Activated CD4-positive, alpha-beta T cell treated with anti-CD3 and anti-CD28 coated beads, Interleukin-2, amount 50 U/mL, for 4 hours (primary cell): Measurements from ENCODE around the gene GIT2.
A peak's percentile ranks its signal among the peaks of the same experiment; 100 is the strongest.
"Not testable (repeated sequence)": the region's sequence is repeated elsewhere in the genome, so short reads cannot be mapped to it uniquely, and the experiment has no call there.

Source experiments
- DNase-seq, 2 experiments: peaks; one replicate each; pipeline ENCODE4 v3.0.0-alpha.2; 2020

GIT2 gene

DNA sequence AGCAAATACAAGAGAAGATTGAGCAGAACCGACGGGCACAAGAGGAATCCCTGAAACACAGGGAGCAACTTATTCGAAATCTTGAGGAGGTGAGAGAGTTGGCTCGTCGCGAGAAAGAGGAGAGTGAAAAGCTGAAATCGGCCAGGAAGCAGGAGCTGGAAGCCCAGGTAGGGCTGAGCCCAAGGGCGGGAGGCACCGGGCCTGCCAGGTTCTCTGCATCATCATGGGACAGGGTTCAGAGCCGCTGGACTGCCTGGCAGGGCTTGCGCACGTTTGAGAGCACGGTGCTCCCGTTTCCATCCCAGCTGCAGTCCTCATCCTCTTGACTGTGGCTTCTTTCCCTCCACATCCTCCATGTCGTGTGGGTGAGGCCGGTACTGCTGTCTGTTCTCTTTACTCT, 81.7 kb downstream of the GIT2 start:
- DNase-seq, result no peak

GRCh38 chr12:109912855-109913321, 83.3 kb downstream of the GIT2 start:
- no peak for DNase-seq

GRCh38 chr12:109910969-109911348, 85.2 kb downstream of the GIT2 start:
- no peak for DNase-seq

DNA sequence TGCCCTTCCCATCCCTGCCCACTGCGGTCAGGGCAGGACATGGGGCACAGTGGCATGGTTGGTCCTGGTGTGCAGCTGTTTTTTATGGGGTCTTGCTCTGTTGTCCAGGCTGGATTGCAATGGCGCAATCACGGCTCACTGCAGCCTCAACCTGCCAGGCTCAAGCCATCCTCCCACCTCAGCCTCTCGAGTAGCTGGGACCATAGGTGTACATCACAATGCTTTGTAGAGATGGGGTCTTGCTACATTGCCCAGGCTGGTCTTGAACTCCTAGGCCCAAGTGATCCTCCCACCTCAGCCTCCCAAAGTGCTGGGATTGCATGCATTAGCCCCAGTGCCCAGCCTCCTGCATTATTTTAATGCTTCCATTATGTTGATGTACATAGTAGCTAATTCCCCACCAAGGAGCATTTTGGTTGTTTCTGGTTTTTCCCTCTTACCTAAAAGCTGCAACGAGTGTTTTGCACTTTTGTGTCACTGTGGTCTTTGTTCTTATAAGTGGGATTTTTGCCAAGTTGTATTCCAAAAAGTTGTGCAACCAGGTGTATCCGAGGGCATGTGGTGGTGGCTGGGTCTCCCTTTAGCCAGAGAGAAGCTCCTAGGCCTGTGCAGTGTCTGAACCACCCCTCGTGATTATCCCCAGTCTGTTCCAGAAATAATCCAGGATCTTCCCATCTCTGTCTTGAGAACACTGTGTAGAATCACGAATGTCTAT, 85.8 kb downstream of the GIT2 start:
- DNase-seq, result no peak

- DNase-seq, result no peak
Measured at GRCh38 chr12:109905301-109905700, 90.9 kb downstream of the GIT2 start.

GRCh38 chr12:109902891-109903418, 93.2 kb downstream of the GIT2 start:
- no peak for DNase-seq

GRCh38 chr12:109900752-109901580, 95.2 kb downstream of the GIT2 start:
- DNase-seq, result no peak

- DNase-seq, result peak; percentile 65 to 67
Measured at GRCh38 chr12:109899783-109900751, 96.1 kb downstream of the GIT2 start, which contains the start of gene TCHP. Gene TCHP (plus strand): TSS chr12:109900274. CDS start chr12:109903027, 2,753 bp downstream.

GRCh38 chr12:109899345-109899744, 96.8 kb downstream of the GIT2 start:
- DNase-seq, result not testable (repeated sequence)

DNA sequence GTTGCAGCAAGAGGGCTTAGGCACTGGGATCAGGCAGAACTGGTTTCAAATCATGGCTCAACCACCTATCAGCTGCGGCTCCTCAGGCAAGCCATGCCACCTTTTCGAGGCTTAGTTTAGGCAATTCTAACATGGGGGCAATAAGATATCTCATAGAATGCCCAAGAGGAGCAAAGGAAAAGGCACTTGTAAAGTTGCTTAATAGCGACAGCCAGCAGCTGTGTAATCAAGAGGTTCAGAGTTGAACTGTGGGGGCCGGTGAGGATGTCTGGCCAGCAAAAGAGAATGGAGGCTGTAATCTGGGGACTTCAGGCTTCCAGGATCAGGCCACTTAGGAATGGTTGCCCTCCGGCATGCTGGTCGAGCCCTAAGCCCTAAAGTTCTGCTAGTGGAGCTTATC, 99.1 kb downstream of the GIT2 start:
- no peak for DNase-seq

GRCh38 chr12:109896188-109896587, 100.0 kb downstream of the GIT2 start:
- DNase-seq, result no peak

DNA sequence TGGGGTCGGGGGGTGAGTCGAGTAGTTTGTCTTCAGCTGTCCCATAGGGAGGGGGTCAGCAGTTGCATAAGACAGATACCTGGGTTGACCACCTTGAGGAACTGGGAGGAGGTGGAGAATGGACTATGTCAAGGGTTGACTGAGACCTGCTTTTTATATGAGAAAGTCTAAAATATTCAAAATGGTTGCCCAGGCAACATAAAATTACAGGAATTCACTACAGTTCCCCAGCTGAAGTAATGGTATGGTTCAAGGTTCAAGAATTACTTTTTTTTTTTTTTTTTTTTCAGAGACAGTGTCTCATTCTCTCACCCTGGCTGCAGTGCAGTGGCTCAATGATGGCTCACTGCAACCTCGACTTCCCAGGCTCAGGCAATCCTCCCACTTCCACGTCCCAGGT, 101.2 kb downstream of the GIT2 start:
- no peak for DNase-seq

DNA sequence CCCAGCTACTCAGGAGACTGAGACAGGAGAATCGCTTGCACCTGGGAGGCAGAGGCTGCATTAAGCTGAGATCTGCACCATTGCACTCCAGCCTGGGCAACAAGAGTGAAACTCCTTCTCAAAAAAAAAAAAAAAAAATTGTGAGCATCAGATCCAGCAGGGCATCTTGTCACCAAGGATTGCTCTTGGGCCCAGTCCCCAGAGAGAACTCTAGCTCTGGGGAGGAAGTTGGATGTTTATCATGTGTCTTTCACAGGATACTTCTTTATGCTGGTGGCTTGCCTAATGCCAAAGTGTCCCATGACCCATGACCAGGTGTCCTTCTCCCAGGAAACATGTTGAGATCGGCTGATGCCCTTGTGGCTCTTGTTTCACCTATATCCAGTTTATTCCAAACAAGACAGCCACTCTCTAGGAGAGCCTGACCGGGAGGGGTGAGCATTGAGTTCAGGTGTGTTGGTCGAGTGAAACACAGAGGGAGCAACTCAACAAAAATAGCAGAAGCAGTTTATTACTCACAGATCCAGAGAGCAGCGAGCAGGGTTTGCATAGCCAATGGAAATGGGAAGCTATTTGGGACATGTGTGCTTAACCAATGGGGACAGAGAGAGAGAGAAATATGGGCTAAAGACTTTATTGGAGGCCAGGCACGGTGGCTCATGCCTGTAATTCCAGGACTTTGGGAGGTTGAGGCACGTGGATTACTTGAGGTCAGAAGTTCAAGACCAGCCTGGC, 102.7 kb downstream of the GIT2 start:
- DNase-seq, result no peak

DNA sequence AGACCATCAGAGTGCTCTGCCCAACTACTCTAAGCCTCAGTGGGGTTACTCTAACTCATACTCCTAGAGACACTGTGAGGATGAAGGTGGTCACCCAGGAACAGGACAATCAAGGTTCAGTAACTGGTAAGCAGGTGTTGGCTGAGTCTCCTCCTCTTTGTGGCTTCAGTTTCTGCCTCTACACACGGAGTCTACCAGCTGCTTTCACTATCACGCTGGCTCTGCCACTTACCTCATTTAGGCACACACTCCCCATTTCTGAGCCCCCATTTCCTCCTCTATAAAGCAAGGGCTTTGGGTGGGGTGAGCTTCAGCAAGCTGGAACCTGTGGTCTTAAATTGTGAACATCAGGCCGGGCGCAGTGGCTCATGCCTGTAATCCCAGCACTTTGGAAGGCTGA, 103.4 kb downstream of the GIT2 start:
- no peak for DNase-seq

- DNase-seq, result no peak
Measured at GRCh38 chr12:109892165-109892715, 103.9 kb downstream of the GIT2 start.

GRCh38 chr12:109891731-109892130, 104.4 kb downstream of the GIT2 start:
- not testable (repeated sequence) for DNase-seq

GRCh38 chr12:109890620-109891170, 105.5 kb downstream of the GIT2 start:
- no peak for DNase-seq

DNA sequence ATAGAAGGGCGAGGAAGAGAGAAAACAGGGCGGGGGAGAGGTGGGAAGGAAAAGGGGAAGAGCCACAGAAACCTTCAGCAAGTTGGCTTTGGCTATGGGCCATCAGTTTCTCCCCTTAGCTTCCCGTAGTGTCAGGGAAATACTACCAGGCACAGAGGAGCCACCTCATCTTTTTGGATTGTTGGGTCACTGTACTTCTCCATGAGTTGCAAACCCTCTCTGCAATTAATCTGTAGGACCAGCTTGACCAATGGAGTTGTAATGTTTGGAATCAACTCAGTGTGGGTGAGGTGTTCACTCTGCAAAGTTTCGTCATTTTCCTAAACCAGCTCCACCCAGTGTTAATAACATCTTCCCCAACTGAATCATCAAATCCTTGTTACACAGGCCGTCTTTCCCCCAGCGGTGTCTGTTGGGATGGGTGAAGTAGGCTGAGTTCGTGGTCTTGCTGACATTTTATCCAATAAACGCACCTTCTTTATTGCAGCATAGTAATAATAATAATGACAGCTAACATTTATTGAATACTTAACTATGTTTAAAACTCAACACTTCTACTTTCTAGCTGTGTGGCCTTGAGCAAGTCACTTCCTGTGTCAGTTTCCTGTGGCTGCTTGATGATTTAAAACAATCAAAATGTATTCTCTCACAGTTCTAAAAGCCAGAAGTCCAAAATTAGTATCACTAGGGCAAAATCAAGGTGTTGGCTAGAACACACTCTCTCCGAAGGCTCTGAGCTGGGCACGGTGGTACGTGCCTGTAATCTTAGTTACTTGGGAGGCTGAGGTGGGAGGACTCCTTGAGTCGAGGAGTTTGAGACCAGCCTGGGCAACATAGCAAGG, 107.8 kb downstream of the GIT2 start:
- DNase-seq, result peak in 1 of 2 experiments; percentile 6

DNA sequence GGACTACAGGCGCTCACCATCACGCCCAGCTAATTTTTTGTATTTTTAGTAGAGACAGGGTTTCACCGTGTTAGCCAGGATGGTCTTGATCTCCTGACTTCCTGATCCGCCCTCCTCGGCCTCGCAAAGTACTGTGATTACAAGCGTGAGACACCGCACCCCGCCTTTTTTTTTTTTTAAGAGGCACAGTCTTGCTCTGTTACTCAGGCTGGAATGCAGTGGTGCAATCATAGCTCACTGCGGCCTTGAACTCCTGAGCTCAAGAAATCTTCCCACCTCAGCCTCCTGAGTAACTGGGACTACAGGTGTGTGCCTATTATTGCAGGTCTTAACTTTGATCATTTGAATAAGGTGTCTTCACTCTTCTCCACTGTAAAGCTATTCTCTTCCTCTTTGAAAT, 110.6 kb downstream of the GIT2 start:
- DNase-seq, result no peak

GRCh38 chr12:109883461-109883860, 112.7 kb downstream of the GIT2 start:
- DNase-seq, result no peak
